GDM1 (cell line): ENCODE results near the gene ZBTB22.
A peak's percentile ranks its signal among the peaks of the same experiment; 100 is the strongest.

Source experiments
- DNase-seq: peaks from one replicate; lab custom pipeline; 2025; lab: John Stamatoyannopoulos, UW

Gene ZBTB22

DNA sequence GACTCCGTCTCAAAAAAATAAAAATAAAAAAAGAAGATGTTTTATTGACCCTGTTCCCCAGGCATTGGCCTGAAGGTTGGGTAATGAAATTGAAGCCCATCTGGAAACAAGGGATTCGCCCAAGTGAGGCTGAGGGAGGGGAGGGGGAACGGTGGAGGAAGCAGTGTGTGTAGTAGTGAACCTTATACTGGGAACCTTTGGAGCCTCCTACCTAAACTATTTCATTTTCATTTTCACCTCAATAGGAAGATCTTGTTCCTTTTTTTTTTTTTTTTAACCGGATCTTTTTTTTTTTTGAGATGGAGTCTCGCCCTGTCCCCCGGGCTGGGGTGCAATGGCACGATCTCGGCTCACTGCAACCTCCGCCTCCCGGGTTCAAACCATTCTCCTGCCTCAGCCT lies 13.2 kb upstream of the ZBTB22 start:
- DNase-seq, result no peak

DNA sequence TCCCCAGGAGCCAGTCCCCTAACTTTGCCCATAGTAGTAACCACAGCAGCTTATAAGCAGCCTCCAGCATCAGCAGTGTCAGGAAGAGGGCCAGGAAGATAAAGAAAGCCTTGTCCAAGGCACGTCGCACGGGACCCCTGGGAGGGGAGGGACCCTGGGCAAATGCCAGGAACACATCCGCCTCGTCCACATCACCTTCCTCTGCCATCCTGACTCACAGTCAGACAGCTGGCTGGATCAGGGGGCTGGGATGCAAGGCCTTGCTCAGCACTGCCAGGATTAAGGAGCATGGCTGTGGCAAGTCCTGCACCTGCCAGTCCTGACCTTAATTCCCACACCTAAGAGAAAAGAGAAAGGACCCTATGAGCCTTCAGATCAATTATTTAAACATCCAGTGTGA lies 11.5 kb upstream of the ZBTB22 start:
- DNase-seq, result no peak

DNA sequence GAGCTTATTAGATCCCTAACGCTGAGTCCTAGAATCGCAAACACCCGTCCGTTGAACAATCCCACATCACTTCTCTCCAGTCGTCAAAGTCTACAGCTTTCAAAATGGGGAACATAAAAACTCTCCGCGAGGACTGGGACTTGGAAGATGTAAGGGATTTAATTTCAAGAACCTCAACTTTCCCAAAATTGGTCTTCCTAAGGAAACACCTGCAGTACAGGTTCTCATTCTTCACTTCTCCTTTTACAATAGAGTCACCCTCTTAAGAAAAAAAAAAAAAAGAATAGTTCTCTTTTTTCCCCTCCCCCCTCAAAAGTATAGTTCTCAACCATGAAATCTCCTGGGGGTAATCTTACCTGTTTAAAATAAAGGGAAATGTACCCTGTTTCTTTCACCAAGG lies 6.6 kb upstream of the ZBTB22 start:
- no peak for DNase-seq

DNA sequence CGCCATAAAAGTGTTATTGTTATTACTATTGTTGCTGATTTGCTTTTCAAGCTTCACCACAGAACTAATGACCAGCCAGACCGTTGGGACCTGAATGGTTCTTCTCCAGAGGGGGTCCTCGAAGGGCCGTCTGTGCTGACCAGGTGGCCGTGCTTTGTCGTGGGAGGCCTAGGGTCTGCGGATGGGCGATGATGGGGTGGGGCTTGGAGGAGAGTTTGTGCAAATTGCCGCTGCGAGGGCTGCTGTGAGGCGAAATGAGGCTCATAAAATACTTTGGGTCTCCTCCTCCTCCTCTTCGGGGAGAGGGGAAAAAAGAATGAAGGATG lies 6.0 kb upstream of the ZBTB22 start:
- DNase-seq, result no peak

DNA sequence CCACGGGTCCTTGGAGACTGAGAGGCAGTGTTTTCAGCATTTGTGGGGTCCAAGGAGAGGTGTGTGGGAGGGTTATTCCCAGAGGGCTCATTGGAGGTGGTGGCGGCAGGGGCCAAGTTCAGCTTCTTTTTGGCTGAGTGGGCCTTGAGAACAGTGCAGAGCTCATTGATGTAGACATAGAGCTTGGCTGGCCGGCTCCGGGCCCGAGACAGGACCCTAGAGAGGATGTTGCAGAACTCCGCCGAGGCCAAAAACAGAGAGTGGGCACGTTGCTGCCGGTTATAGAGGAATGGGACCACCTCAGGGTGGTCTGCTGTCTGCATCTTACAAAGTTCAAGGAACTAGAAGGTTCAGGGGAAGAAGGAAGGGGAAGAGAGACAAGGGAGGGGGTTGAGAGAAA lies 3.7 kb upstream of the ZBTB22 start:
- DNase-seq, result no peak

DNA sequence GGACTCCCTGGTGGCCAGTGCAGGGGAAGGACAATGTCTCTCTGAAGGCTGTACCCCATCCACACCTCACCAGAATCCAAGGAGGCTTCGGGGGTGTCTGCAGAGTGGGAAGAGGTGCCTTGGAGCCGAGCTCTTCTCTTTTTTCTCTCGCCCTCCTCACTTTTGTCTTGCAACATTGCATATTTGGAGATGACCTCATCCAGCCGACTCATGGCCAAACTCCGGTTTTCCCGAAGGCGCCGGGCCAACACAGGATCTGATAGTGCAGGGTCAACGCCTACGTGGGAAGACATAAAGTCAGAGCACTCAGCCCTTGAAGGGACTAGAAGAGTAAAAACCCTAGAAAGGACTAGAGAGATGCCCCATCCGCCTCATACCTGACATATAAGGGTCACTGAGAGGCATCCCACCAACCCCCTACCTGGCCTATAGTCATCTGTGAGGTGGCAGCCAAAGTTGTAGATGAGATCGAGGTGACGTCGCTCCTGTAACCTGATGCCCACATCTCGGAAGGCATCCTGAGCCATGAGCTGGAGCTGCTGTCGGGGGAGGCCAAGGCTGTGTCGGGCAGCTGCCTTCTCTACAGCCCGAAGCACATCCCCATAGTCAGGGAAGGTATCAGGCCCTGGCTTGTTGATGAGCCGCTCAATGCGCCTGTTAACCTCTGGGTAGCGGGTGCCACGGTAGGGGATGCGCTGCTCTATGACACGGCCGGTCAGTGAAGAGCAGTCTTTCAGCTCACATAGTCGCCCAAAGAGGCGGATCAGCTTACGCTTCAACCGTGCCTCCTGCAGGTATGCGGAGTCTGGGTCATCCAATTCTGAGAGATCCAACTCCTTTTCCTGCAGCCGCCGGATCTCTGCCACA lies 3.0 kb upstream of the ZBTB22 start:
- DNase-seq, result no peak

DNA sequence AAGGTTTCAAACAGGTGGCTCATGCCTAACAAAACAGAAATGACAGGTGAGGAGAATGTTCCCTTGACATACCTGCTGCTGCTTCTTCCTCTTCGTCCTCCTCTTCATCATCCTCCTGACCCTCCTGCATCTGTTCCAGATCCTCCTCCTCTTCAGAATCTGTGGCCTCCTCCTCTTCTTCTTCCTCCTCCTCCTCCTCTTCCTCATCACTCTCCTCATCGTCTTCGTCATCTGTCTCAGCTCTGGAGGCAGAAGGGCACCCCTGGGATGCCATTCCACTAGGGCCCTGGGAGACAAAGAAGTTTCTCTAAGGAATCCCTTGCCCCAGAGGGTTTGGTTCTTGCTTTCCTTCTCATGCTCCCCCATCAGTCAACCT lies 2.4 kb upstream of the ZBTB22 start:
- no peak for DNase-seq

DNA sequence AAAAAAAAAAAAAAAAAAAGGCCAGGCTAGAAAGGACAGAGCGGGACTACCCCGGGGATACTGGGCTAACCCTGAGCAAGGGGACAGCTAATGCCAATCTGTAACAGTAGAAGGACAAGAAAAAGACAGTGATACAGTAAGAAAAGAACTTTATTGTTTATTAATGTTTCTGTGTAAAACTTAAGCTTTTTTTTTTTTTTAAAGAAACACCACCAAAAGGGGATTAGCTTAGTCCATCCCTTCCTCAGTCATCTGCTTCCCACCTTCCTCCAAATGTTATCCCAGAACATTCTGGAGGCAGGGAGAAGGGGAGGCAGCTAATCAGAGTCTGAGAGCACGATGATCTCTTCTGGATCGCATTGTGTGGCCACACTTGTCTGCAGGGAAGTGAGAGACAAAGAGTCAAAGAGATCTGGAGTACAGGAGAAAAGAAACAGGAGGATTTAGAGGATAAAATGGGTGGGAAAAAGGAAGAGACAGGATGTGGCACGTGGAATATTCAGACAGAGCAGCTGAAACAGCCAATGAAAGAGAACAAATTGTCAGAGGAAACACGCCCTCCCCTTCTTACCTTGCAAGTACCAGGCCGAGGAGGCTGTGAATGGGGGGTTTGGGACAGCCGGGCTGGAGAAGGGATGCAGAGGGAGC lies 1.0 kb upstream of the ZBTB22 start:
- no peak for DNase-seq

DNA sequence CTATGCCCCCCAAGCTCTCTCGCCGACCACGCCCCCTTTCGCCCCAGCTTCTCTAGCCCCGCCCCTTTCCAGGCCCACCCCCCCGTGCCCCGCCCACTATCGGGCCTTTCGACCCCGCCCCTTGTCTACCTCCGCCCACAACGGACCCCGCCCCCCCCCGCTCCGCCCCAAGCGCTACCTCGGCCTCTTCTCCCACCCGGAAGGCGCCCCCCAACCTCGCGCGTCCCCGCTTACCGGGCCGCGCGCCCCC lies 200 bp downstream of the ZBTB22 start:
- DNase-seq, result no peak

DNA sequence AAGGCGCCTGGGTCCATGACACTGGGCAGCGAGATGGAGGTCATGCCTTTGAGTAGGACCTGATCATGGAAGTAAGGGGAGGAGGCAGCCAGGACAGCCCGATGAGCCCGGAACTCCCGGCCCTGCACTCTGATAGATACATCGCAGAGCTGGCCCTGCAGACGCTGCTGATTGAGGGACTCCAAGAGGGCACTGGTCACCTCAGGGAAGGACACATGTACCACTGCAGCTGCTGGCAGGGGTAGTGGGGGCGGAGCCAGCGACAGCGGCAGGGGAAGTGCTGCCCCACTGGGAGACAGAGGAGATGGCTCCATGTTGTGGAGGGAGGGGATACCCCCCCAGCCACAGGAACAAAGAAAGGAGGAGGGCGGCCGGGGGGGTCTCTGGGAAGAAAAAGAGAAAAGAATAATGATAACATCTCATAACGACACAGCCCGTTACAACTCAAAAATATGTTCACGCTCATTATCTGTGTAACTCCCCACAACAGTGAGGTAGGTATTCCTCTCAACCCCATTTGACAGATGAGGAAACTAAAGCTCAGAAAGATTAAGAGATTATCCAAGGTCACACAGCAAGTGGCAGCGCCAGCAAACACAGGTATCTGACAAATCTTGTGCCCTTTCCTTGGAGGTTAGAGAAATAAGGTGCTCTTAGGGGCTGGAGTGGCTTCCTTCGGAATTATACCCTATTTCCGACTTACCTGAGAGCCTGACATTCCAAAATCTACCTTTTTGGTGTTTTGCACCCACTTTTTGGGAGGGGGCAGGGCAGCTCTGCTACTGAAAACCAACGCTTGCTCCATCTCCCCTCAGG lies 733 bp downstream of the ZBTB22 start:
- no peak for DNase-seq

DNA sequence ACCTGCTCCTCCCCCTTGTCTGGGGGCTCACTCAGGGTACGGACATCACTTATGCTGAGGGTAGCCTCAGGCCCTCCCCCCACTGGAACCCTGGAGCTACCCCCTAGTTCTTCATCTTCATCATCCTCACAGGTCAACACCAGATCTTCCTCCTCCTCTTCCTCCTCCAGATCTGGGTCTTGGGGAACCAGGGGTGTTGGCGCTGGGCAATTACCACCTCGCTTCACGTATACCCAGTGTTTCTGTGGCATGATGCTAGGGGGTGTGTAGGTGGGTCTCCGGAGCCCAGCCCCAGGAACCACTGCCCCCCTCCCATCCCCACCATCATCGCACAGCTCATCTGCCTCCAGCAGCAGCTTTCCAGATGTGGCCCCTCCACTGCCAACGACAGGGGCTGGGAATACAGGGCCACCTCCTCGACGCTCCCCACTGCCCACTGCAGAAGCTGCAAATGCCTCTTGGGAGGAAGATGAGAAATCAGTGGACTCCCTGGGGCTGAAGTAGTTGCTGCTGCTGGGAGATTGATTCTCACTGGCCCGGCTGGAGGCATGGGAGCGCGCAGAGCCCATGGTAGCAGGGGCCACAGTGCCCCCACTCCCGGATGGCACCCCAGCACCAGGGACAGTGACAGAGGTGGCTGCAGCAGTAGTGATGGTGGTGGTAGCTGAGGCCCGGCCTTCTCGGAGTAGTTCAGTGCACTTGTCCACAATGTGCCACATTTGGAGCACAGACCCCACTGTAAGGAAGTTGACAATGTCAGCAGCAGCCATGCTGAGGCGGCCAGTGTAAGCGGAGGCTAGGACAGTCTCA lies 1.5 kb downstream of the ZBTB22 start:
- no peak for DNase-seq

DNA sequence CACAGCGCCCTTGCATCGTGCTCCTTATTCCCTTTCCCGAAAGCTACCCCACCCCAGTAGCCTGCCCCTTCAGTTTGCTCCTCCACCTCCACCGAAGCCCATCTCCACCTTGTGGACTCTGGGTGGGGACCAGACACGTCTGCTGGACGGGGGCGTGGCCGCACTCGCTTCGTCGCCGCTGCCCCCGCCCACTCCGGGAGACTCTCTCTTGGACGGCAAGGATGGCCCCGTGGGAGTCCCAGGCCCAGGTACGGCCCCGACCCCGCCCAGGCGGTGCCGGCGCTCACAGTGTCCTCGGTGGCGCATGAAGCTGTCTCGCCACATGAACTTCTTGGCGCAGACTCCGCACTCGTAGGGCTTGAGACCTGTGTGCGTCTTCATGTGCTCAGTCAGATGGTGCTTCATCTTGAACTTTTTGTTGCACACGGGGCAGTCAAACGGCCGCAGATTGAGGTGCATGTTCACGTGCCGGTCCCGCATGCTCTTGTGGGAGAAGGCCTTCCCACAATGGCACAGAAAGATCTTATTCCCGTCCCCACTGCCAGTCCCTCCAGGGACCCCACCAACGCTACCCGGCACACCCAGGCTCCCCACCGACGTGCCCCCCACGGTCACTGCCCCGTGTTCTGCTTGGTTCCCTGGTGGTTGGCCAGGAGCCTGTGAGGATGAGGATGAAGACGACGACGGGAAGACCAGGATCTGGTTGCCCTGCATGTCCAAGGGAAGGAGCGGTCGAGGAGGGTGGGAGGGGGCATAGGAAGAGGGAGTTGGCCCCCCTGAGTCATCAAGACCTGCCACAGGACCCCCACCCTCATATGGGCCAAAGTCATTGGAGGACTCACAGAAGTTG lies 2.4 kb downstream of the ZBTB22 start:
- no peak for DNase-seq

DNA sequence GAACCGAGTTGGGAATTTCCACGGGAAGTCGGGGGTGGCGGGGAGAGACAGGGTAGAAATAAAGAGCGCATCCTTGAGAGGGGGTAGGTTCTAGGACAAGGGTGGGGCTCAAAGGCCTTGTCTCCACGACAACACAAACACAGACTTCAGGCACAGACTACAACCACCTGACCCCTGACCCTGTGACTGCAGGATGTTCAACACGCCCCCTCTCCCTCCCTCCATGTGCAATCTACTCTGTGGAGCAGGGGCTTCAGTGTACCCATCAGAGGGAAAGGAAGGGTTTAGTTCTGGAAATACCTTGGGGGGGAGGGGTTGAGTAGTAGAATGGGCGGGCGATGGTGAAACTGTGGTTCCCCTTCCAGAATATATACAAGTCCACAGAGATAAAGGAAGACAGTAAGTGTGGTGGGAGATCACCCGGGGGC lies 3.0 kb downstream of the ZBTB22 start:
- DNase-seq, result peak; percentile 25

DNA sequence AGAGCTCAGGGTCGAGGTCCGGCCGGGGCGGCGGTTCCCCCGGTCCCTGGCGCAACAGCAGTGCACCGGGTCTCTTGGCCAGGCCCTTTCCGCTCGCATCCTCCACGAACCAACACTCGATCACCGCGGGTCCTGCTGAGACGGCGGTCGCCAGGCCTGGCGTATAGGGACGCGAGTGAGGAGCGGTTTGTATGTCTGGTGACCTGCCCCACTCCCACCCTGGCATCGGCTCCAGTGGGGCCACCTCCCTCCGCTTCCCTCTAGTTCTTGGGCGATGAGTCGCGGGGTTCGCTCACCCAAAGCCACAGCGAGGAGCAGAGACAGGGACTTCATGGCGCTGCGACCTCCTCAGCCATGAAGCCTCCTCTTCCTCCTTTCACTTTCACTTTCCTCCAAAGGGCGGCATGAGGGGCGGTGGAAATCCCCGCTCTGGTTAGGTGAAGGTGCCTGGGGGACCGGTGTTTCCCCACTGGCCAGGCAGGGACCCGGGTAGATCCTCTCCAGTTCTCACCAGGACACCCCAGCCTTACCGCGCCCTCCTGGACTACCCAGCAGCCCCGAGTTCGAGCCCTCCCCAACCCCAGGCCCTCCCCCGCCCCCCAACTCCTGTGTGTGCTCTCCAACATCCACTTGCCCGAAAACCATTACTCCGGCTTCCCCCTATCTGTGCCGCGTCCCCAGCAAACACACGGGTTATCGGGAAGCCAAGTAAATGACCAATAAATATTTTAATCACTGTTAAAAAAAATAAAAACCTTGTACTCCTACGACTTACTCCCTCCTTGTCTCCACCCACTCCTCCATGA lies 3.6 kb downstream of the ZBTB22 start, which contains the start of gene TAPBP:
Gene TAPBP (minus strand): TSS at position 370 of the 806 bp plus-strand sequence. CDS start 37 bp downstream, at position 333.
- DNase-seq, result peak; percentile 51

DNA sequence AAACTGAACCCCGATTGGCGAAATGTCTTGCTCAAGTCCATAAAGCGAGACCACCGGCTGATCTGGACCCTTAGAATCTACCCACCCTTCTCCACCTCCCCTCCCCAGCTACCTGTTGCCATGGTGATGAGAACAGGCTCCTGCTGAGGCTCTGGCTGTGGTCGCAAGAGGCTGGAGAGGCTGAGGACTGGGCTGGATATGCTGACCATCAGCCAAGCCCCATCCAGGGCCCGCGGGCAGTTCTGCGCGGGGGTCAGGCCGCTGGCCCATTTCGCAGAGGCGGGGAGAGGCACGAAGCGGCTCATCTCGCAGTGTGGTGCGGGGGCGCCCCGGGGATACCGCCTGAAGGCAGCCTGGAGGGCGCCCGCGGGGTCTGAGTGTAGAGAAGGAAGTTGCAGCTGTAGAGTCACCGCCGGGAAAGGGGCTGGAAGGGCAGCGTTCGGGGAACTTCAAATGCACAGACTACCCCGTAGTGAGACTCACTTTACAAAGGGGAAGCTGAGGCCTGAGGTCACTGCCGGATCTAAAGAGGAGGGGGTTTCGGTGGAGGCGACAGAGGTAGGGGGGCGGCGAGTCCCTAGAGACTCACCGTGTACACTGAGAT lies 4.3 kb downstream of the ZBTB22 start:
- DNase-seq, result peak; percentile 51

DNA sequence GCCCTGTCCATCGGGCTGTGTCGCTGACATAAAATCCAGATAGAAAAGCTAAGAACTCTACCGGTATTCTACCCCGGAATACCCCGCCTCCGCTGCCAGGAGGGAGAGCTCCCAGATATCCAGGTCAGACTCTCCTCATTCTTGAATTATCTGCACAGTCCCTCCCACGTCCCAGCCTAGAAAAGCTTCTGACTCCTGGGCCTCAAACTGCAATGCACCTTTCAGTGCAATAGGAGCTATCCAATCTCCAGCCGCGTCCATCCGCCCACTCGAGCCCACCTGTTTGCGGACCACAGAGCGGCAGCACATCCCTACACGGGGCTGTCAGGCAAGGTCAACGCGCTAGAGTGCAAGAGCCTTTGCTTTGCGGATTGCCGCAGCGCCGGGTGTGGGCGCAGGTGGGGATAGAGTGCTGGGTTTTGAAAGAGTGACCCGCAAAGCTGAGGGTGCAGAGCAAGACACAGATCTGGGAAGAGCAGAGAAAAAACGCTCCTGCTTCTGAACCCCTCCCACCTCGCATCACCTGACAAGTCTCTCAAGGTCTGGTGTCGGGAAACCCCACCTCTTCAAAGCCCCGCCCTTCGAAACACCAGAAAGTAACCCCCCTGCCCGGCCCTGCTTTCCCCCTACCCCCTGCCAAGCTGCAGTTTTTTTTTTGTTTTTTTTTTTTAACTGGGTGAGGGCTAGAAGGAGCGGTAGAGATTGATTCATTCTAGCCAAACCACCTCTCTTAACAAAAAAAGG lies 5.0 kb downstream of the ZBTB22 start:
- DNase-seq, result peak; percentile 33

DNA sequence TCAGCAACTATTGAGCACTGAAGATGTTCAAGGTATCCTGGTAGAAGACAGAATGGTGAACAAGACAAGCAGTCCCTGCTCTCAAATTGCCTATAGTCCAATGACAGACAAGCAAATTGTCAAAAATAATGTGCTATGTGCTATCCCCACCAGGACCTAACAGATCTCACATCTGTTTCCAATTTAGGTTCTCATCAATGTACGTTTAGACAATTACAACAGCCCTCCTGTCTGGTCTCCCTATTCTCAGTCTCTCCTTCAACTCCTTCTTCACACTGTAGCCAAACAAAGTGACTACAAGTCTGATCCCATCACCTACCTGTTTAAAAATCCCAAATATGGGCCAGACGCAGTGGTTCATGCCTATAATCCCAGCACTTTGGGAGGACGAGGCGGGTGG lies 11.2 kb downstream of the ZBTB22 start:
- no peak for DNase-seq

DNA sequence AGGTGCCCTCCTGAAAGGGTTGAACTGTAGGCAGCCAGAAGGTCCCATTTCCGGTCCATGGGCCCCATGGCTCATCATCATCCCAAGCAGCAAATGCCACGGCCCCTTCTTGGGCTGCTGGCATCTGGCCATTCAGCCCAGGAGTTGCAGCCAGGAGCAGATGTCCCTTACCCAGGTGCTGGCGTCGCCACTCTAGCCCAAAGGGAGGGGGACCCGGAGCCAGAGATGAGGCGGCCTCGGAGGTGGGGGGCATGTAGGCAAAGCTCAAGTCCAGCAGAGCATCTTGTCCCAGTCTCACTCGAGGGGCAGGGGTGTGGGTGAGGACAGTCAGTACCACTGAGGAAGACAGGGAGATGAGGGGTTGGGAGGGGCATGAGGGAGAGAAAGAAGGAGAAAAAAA lies 12.5 kb downstream of the ZBTB22 start:
- DNase-seq, result no peak

DNA sequence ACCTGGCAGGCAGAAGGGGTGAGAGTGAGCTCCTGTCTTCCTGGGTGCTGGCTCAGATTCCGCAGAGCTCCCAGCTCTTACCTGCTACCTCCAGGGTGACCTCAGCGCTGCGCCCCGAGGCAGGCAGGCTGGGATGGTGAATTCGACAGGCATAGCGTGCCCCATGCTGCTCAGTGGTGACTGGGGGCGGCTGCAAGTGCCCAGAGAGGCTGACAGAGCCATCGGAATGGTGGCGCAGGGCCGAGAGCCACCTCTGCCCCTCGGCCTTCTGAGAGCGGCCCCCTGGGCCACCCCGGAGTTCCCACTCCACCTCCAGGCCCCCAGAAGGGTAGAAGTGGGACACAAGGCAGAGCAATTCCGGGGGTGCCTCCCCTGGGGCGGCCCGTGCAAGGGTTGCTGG lies 13.3 kb downstream of the ZBTB22 start:
- DNase-seq, result no peak
